Liver (tissue), 9 donors: ENCODE data around the gene DNASE2. TPM values are rescaled to one million over a fixed set of nuclear protein-coding genes. Genes with fewer than 3 reads are reported as not detected.

Experiments used
- DNase-seq: peaks from one replicate; pipeline ENCODE4 v3.0.0-alpha.2; 2017; ENCODE audit warnings: low spot score
- H3K27ac ChIP-seq, 2 donors: one replicate each; pipeline ENCODE4 v1.7.0; 2013; ENCODE audit warnings: inconsistent platforms in 2 of 2, low read length in 2 of 2, control low read depth in 1 of 2, low read depth in 1 of 2, mild to moderate bottlenecking in 1 of 2
- H3K27me3 ChIP-seq, 4 donors: one replicate each; pipeline versions ENCODE4 v1.6.1 to v1.7.0; 2013; ENCODE audit warnings: low read length in 3 of 4, inconsistent platforms in 1 of 4, mild to moderate bottlenecking in 1 of 4, moderate library complexity in 1 of 4; ENCODE audit not compliant: control insufficient read depth in 4 of 4, insufficient read depth in 4 of 4
- H3K36me3 ChIP-seq, 4 donors: one replicate each; pipeline versions ENCODE4 v1.6.1 to v1.7.0; 2013; ENCODE audit warnings: low read length in 3 of 4, mild to moderate bottlenecking in 3 of 4, low read depth in 1 of 4, moderate library complexity in 1 of 4; ENCODE audit not compliant: control insufficient read depth in 4 of 4, insufficient read depth in 3 of 4
- H3K4me1 ChIP-seq, 4 donors: one replicate each; pipeline versions ENCODE4 v1.6.1 to v1.7.0; 2013; ENCODE audit warnings: low read length in 3 of 4, mild to moderate bottlenecking in 3 of 4, moderate library complexity in 1 of 4; ENCODE audit not compliant: control insufficient read depth in 4 of 4, insufficient read depth in 4 of 4
- H3K4me3 ChIP-seq, 3 donors: one replicate each; pipeline versions ENCODE4 v1.6.1 to v1.7.0; 2013; ENCODE audit warnings: low read length in 3 of 3, control low read depth in 1 of 3, low read depth in 1 of 3, mild to moderate bottlenecking in 1 of 3
- H3K9ac ChIP-seq, 2 donors: one replicate each; pipeline ENCODE4 v1.7.0; 2013; ENCODE audit warnings: low read length in 2 of 2, mild to moderate bottlenecking in 2 of 2, moderate library complexity in 2 of 2, control low read depth in 1 of 2, low read depth in 1 of 2
- H3K9me3 ChIP-seq, 4 donors: one replicate each; pipeline versions ENCODE4 v1.6.1 to v1.7.0; 2013; ENCODE audit warnings: low read length in 3 of 4; ENCODE audit not compliant: control insufficient read depth in 4 of 4
- EGR1 ChIP-seq, 2 donors: IDR thresholded peaks; 2 replicates each; pipeline ENCODE4 v1.6.1; 2016 to 2018; ENCODE audit warnings: antibody characterized with exemption in 2 of 2, low read depth in 2 of 2
- FOXA1 ChIP-seq: IDR thresholded peaks from 2 replicates; pipeline ENCODE4 v1.6.1; 2016; ENCODE audit warnings: antibody characterized with exemption
- FOXA2 ChIP-seq: IDR thresholded peaks from 2 replicates; pipeline ENCODE4 v1.6.1; 2016; ENCODE audit warnings: antibody characterized with exemption
- HNF4A ChIP-seq, 2 donors: conservative IDR thresholded peaks; 2 replicates each; pipeline ENCODE4 v1.6.1; 2016; ENCODE audit warnings: antibody characterized with exemption in 2 of 2, mild to moderate bottlenecking in 2 of 2
- HNF4G ChIP-seq: IDR thresholded peaks from 2 replicates; pipeline ENCODE4 v1.6.1; 2016; ENCODE audit warnings: antibody characterized with exemption
- JUND ChIP-seq, 2 donors: IDR thresholded peaks; 2 replicates each; pipeline ENCODE4 v1.6.1; 2016; ENCODE audit warnings: antibody characterized with exemption in 2 of 2
- NR2F2 ChIP-seq: IDR thresholded peaks from 2 replicates; pipeline ENCODE4 v1.6.1; 2016; ENCODE audit warnings: antibody characterized with exemption
- RAD21 ChIP-seq, 2 donors: IDR thresholded peaks; 2 replicates each; pipeline ENCODE4 v1.6.1; 2016; ENCODE audit warnings: antibody characterized with exemption in 2 of 2, mild to moderate bottlenecking in 2 of 2
- RXRA ChIP-seq, 2 donors: IDR thresholded peaks; 2 replicates each; pipeline ENCODE4 v1.6.1; 2017 to 2018; ENCODE audit warnings: antibody characterized with exemption in 2 of 2, mild to moderate bottlenecking in 1 of 2
- SP1 ChIP-seq: IDR thresholded peaks from 2 replicates; pipeline ENCODE4 v1.6.1; 2018; ENCODE audit warnings: antibody characterized with exemption, mild to moderate bottlenecking
- TAF1 ChIP-seq: conservative IDR thresholded peaks from 2 replicates; pipeline ENCODE4 v1.6.1; 2016; ENCODE audit warnings: antibody characterized with exemption, mild to moderate bottlenecking
- YY1 ChIP-seq: IDR thresholded peaks from 2 replicates; pipeline ENCODE4 v1.6.1; 2016; ENCODE audit warnings: antibody characterized with exemption, mild to moderate bottlenecking
- WGBS: extraction: QIAGEN DNeasy Blood & Tissue Kit; methylation state at CpG from one replicate; pipeline ENCODE4 v1.1.7; 2013; 5-methylcytosine and 5-hydroxymethylcytosine counted together
- polyA plus RNA-seq, 2 donors: library from polyadenylated mRNA; stranded (reverse) in 1 of 2; unstranded in 1 of 2; fragments of 200-250 nt in 1 of 2; fragments of >200 nt in 1 of 2; fragmentation: Nextera tagmentation in 1 of 2; extraction: Ambion mirVana in 1 of 2; gene quantifications; one replicate each; pipeline versions ENCODE4 v1.2.1 to v1.2.3, GENCODE V29; 2013 to 2015
- total RNA-seq, 2 donors: library from RNA; depleted of rRNA; stranded (reverse); fragments of >200 nt; gene quantifications; one replicate each; pipeline ENCODE4 v1.2.3, GENCODE V29; 2014
- TF ChIP-seq, protein P1 (sequence below): IDR thresholded peaks from 2 replicates; pipeline ENCODE4 v1.6.1; 2016; ENCODE audit warnings: antibody characterized with exemption
- TF ChIP-seq, protein P2 (sequence below): IDR thresholded peaks from 2 replicates; pipeline ENCODE4 v1.6.1; 2016; ENCODE audit warnings: antibody characterized with exemption
- TF ChIP-seq, protein P3 (sequence below): fragments of 150-350 bp; IDR thresholded peaks from 2 replicates; pipeline ENCODE4 v1.5.1; 2017; ENCODE audit warnings: improper control_type of control experiment, low read depth, low read length; ENCODE audit not compliant: missing input control
- TF ChIP-seq, protein P4 (sequence below): IDR thresholded peaks from 2 replicates; pipeline ENCODE4 v1.6.1; 2016; ENCODE audit warnings: antibody characterized with exemption
- donor health status: healthy.
- donor health status: healthy.
- donor health status: healthy.
- donor health status: healthy.
- donor health status: healthy.

DNASE2 gene
- total and polyA plus RNA-seq, 4 donors, result 11.3 to 18.4 (median 12.8) TPM

DNA sequence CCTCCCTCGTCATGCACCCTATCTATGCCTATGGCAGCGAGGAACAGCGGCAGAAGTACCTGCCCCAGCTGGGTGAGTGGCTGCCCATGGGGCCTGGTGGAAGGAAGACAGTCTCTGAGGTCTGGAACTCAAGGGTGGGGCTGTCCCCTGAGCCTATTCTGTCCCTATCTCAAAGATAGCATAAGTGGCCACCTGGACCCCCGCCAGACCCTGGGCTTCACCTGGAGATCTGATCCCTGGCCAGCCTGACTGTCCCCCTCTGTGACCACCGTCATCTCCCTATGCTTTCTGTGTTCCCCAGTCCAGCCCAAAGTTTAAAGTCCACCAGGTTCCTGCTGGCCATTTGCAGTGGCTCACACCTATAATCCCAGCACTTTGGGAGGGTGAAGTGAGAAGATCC, 12.3 kb upstream of the DNASE2 start:
- H3K9me3 ChIP-seq, result no peaks in the 10 kb centered on the region
- H3K36me3 ChIP-seq, result peaks cover 10 to 43% (median 13%) of the 10 kb centered on the region in 4 donors
- H3K4me1 ChIP-seq, result peaks cover 6 to 32% (median 23%) of the 10 kb centered on the region in 4 donors
- no peak overlapping the region for H3K9ac ChIP-seq
- no peak for DNase-seq
- no peaks in the 10 kb centered on the region for H3K27me3 ChIP-seq
- no peak overlapping the region for H3K27ac ChIP-seq
- WGBS, result 85% methylated on average over 5 of the region's 5 CpGs
- no peak overlapping the region for H3K4me3 ChIP-seq
- TF ChIP-seq JUND (IDR thresholded peaks at IDR 0.05), result no peak
- peak in 1 of 2 donors; percentile 53 for TF ChIP-seq HNF4A (conservative IDR thresholded peaks at IDR 0.05)

DNA sequence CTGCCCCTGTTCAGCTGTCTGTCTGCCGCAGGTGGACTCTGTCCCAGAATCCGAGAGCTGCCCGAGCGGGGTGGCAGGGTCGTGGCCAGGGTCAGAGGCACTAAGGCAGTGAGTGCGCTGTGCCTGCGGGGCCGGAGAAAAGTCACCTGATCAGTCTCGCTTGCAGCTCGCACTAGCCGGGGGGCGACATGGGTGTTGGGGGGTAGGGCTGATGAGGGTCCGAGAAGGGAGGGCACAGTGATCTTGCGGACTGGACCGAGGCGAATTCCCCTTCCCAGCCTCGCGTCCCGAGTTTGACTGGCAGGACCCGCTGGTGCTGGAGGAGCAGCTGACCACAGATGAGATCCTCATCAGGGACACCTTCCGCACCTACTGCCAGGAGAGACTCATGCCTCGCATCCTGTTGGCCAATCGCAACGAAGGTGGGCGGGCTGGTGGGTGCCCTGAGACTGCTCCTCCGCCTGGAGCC, 10.3 kb upstream of the DNASE2 start:
- Histone ChIP-seq H3K27ac (peak overlapping the region; percentile 78 to 81), H3K9me3 (no peaks in the 10 kb centered on the region), H3K9ac (peak overlapping the region; percentile 49 to 76), H3K36me3 (peaks cover 6 to 24% (median 11%) of the 10 kb centered on the region in 4 donors), H3K4me1 (peaks cover 6 to 32% (median 23%) of the 10 kb centered on the region in 4 donors), H3K27me3 (no peaks in the 10 kb centered on the region), H3K4me3 (peak overlapping the region; percentile 91 to 98 (median 92))
- DNase-seq, result no peak
- 5% methylated on average over 26 of the region's 26 CpGs for WGBS
- TF ChIP-seq FOXA2 (no peak), FOXA1 (no peak), HNF4G (no peak), EGR1 (IDR thresholded peaks at IDR 0.05; ENCODE audit: low read depth in 2 of 2) (no peak), SP1 (no peak), HNF4A (conservative IDR thresholded peaks at IDR 0.05) (peak in 1 of 2 donors; percentile 73)
- TF ChIP-seq, protein P1, sequence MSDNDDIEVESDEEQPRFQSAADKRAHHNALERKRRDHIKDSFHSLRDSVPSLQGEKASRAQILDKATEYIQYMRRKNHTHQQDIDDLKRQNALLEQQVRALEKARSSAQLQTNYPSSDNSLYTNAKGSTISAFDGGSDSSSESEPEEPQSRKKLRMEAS, result no peak
- TF ChIP-seq, protein P2, sequence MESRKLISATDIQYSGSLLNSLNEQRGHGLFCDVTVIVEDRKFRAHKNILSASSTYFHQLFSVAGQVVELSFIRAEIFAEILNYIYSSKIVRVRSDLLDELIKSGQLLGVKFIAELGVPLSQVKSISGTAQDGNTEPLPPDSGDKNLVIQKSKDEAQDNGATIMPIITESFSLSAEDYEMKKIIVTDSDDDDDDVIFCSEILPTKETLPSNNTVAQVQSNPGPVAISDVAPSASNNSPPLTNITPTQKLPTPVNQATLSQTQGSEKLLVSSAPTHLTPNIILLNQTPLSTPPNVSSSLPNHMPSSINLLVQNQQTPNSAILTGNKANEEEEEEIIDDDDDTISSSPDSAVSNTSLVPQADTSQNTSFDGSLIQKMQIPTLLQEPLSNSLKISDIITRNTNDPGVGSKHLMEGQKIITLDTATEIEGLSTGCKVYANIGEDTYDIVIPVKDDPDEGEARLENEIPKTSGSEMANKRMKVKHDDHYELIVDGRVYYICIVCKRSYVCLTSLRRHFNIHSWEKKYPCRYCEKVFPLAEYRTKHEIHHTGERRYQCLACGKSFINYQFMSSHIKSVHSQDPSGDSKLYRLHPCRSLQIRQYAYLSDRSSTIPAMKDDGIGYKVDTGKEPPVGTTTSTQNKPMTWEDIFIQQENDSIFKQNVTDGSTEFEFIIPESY, result no peak

DNA sequence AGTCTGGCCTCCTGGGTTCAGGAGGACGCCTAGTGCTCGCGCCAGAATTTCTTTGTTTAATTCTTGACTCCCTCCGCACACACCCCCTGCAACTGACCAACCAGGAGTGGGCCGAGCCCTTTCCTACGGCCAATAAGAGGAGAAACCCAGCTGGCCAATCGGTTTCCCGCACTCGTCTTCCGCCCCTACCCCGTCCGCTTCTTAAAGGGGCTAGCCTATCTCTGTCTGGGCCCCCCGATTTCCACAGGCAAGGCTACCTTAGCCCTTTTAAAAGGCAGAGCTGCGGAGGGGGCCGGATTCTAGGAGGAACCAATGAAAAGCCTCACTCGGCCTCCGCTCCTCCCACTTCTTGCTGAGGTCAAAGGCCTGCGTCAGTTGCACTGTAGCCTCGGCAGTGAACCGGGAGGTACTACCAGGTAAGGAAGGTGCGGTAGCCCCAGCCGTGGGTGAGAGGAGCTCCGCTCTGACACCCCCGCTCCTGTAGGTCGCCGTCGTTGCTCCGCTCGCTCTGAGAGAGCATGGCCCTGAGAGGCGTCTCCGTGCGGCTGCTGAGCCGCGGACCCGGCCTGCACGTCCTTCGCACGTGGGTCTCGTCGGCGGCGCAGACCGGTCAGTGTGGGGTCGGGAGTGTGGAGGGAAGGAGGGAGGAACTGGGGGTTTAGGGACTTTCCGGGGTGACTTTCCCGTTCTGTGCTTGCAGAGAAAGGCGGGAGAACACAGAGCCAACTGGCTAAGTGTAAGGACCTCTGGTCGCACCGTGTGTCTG, 9.7 kb upstream of the DNASE2 start, which contains the start of gene GCDH:
GCDH (plus strand) TSS at position 374 of the 766 bp plus-strand sequence; CDS start at position 519, 145 bp downstream.
- peak within 1 kb of the TSS; percentile 91 to 98 (median 92) for H3K4me3 ChIP-seq
- DNase-seq, result peak; percentile 95
- peaks cover 6 to 32% (median 23%) of the 10 kb centered on the region in 4 donors for H3K4me1 ChIP-seq
- H3K36me3 ChIP-seq, result peaks cover 6 to 18% (median 9%) of the 10 kb centered on the region in 4 donors
- H3K27me3 ChIP-seq, result no peaks in the 10 kb centered on the region
- WGBS, result under 1% methylated on average over 49 of the region's 49 CpGs
- H3K9me3 ChIP-seq, result no peaks in the 10 kb centered on the region
- peak within 1 kb of the TSS; percentile 49 to 76 for H3K9ac ChIP-seq
- H3K27ac ChIP-seq, result peak within 1 kb of the TSS; percentile 78 to 81
- TF ChIP-seq, protein P3, sequence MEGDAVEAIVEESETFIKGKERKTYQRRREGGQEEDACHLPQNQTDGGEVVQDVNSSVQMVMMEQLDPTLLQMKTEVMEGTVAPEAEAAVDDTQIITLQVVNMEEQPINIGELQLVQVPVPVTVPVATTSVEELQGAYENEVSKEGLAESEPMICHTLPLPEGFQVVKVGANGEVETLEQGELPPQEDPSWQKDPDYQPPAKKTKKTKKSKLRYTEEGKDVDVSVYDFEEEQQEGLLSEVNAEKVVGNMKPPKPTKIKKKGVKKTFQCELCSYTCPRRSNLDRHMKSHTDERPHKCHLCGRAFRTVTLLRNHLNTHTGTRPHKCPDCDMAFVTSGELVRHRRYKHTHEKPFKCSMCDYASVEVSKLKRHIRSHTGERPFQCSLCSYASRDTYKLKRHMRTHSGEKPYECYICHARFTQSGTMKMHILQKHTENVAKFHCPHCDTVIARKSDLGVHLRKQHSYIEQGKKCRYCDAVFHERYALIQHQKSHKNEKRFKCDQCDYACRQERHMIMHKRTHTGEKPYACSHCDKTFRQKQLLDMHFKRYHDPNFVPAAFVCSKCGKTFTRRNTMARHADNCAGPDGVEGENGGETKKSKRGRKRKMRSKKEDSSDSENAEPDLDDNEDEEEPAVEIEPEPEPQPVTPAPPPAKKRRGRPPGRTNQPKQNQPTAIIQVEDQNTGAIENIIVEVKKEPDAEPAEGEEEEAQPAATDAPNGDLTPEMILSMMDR, result peak; percentile 9
- TF ChIP-seq FOXA2 (no peak), YY1 (peak; percentile 88), HNF4G (peak; percentile 38), JUND (IDR thresholded peaks at IDR 0.05) (peak in 1 of 2 donors; percentile 35), NR2F2 (peak; percentile 91), EGR1 (IDR thresholded peaks at IDR 0.05; ENCODE audit: low read depth in 2 of 2) (peak in 1 of 2 donors; percentile 86), TAF1 (peak; percentile 89), RXRA (IDR thresholded peaks at IDR 0.05) (peak; percentile 81 to 83), SP1 (peak; percentile 99), RAD21 (IDR thresholded peaks at IDR 0.05) (peak in 1 of 2 donors; percentile 32), FOXA1 (no peak), HNF4A (conservative IDR thresholded peaks at IDR 0.05) (peak; percentile 57 to 60)
- TF ChIP-seq, protein P2, result no peak
- TF ChIP-seq, protein P4, sequence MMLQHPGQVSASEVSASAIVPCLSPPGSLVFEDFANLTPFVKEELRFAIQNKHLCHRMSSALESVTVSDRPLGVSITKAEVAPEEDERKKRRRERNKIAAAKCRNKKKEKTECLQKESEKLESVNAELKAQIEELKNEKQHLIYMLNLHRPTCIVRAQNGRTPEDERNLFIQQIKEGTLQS, result no peak
- TF ChIP-seq, protein P1, result peak; percentile 100
